GM12801 (cell line): ENCODE measurements around the gene RPL22.

Source experiments
- CTCF ChIP-seq: IDR thresholded peaks from one replicate; pipeline ENCODE4 v1.5.1; 2011; ENCODE audit warnings: control low read depth; ENCODE audit not compliant: insufficient read length; ENCODE audit errors: extremely low read depth

RPL22 gene

DNA sequence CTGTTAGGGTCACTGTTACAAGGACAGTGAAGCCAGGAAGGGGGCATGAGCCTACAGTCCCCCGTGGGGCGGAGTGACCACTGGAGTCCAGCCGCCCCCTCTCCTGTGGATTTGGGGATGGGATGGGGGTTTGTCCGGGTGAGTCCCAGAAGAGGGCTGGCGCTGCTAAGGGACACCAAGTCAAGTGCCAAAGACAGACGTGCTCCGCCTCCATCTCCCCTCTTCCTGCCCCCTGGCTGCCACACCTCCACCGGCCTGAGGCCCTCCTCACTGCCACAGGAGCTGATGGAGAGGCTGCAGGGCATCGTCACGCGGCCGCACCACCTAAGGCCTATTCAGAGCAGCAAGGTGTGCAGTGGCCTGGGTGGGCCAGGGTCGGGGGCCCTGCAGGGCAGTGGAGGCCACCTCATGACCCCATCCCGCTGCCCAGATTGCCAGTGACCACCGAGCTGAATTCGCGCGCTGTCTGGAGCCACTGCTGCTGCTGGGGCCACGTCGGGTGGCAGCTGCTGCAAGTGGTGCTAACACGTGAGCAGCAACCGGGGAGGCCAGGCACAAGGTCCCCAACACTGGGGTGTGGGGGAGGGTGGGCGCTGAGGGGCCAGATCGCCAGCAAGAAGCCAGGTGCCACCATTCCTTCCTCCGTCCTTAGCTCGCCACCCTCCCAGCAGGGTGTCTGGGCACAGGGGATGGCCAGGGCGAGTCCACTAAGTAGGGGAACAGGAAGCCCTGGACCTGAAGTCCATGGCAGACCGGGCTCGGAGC is 11.4 kb upstream of the RPL22 start:
- TF ChIP-seq CTCF = no peak

DNA sequence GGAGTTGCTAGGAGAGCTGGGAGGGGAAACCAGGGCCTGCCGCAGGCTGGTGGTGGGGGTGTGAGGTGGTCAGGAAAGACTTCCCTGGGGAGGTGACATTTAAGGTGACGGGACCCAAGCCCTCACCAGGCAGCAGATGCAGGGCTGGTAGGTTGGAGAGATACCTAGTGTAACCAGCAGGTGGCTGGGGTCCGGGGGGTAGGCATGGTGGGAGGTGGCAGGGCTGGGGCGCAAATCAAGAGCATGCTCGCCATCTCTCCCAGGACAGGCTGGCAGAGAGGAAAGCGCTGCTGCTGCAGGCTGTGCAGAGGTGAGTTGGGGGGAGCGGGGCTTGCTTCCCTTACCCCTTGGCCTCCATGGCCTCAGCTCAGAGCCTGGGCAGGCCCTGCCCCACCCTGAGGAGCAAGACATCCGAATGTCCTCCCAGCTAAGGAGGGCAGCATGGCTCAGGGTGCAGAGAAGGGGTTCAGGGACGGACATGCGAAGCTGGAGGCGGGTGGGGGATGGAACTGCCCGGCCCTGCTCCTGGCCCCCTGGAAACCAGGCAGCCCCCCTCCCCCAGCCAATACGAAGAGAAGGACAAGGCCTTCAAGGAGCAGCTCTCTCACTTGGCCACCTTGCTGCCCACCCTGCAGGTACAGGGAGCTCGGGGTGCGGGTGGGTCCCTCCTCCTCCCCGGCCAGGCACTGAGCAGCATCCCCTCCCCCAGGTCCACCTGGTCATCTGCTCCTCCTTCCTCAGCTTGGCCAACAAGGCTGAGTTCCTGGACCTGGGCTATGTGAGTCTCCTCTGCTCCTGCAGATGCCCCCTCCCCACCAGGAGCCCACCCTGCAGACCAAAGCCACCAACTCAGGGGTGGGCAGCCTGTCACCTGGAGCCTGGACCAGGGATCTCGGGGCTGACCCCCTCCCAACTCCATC is 10.5 kb upstream of the RPL22 start:
- TF ChIP-seq CTCF = no peak

DNA sequence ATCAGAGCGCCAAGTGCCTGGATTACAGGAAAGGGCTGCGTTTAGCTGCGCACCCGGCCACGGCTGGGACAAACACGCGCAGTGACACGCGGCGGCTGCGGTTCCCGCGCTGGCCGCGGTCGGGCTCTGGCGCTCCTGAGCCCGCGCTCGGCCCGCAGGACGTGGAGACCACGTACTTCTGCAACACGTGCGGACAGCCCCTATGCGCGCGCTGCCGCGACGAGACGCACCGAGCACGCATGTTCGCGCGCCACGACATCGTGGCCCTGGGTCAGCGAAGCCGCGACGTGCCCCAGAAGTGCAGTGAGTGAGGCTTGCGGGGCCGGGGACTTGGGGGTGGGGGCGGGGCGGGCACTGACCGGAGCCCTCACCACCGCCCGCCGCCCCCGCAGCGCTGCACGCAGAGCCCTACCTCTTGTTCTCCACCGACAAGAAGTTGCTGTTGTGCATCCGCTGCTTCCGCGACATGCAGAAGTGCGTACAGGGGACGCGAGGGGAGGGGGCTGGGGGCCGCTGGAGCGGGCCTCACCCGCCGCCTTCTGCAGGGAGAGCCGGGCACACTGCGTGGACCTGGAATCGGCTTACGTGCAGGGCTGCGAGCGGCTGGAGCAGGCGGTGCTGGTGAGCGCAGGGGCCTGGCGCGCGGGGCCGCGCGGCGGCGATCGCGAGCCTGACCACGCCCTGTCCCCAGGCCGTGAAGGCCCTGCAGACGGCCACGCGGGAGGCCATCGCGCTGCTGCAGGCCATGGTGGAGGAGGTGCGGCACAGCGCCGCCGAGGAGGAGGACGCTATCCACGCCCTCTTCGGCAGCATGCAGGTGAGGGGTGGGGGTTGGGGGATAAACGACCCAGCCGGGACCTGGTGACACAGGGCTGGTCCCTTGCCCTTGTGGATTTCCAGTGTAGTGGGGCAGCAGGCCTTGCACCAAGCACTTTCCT is 9.6 kb upstream of the RPL22 start:
- TF ChIP-seq CTCF = no peak

- TF ChIP-seq CTCF = no peak
Observed at GRCh38 chr1:6207921-6208320, 8.5 kb upstream of the RPL22 start.

GRCh38 chr1:6207075-6207885 is 7.9 kb upstream of the RPL22 start:
- TF ChIP-seq CTCF = no peak

GRCh38 chr1:6206520-6206855 is 7.1 kb upstream of the RPL22 start:
- TF ChIP-seq CTCF = no peak
